ENCODE results near the gene CCDC54. TPM values are rescaled to one million over a fixed set of nuclear protein-coding genes. Genes with fewer than 3 reads are reported as not detected.

Gene CCDC54
- polyA plus RNA-seq, 4 donors = 0.12 to 0.16 (median 0.14) TPM; not detected in 1

Other genes starting within 250 kb of the CCDC54 start
- gene BBX, start 145.5 kb downstream of the CCDC54 start, polyA plus RNA-seq (ENCODE audit: insufficient read length in 4 of 4) = 10 to 100 TPM; 57.8 to 77.8 (median 68.0) TPM